Cardiac ventricle fibroblast (primary cell): ENCODE measurements around the gene RSPH4A. TPM values are rescaled to one million over a fixed set of nuclear protein-coding genes. Genes with fewer than 3 reads are reported as not detected.

ENCODE experiments used
- total RNA-seq: library from RNA; depleted of rRNA; stranded (reverse); fragments of >200 nt; gene quantifications from 2 replicates; pipeline ENCODE4 v1.2.3, GENCODE V29; 2015

RSPH4A gene
- total RNA-seq: not detected in 2 replicates

DNA sequence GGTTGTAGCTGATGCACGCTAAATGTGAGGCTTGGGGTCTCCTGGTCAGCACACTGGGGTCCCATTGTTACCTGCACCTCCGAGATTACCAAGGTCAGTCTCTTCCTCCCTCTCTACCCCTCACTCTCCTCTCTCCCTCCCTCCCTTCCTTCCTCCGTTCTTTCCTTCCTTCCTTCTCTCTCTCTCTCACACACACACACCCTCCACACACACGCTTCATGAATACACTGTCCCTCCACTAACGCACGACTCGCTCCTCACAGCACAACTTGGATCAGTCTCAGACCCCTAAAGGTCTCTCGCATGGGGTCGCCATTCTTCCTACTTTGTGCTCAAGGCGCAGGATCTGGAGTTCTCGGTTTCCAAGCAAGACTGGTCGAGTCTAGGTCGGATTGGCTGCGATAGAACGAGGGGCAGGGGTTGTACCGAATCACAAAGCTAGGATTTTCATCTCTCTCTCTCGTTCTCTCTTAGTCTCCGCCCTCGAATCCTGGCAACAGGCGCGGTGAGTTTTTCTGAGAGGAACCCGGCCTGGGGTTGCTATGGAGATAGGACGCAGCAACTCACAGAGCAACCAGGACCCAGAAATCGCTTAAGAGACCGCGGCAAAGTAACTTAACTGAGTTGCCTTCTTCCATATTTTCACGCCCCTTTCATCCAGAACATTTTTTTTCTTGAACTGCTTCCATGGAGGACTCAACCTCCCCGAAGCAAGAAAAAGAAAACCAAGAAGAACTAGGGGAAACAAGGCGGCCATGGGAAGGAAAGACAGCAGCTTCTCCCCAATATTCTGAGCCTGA is at the start of gene RSPH4A:
Gene RSPH4A (plus strand): TSS at position 543 of the 800 bp plus-strand sequence. CDS start 145 bp downstream, at position 688.

DNA sequence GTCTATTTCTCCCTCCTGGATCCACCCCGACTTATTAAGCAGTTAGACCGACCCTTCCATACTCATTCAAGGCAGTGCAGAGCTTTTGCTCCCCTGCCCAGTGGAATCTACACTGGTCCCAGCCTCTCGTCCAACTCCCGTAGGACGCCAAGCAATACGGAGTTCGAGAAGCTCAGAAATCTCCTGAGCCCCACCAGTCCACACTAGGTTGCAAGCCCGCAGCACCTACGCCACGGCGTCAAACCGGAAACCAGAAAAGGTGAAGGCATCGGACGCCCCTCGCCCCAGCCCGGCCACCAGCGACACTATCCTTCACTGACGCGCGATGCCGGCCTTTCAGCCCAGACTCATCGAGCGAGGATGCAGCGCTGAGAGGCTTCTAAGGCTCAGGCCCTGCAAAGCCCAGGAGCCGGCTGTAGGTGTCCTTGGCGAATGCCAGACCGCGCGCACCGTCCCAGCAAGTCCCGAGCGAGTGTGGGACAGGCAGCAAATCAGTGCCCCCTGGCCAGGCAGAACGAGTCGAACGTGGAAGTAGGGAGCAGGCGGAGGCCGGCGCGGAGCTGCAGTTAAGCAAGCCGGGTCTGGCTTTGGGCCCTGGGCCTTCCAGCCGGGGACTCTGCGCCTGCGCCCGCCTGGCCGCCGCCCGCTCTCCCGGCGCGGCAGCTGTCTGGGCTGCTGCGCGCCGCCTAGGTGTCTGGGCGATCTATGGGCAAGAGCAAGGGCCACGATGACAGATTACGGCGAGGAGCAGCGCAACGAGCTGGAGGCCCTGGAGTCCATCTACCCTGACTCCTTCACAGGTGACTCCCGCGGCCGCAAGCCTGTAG is 45.2 kb upstream of the RSPH4A start, which contains the start of gene RWDD1:
Gene RWDD1 (plus strand): TSS at position 649 of the 827 bp plus-strand sequence. CDS start 79 bp downstream, at position 728.

DNA sequence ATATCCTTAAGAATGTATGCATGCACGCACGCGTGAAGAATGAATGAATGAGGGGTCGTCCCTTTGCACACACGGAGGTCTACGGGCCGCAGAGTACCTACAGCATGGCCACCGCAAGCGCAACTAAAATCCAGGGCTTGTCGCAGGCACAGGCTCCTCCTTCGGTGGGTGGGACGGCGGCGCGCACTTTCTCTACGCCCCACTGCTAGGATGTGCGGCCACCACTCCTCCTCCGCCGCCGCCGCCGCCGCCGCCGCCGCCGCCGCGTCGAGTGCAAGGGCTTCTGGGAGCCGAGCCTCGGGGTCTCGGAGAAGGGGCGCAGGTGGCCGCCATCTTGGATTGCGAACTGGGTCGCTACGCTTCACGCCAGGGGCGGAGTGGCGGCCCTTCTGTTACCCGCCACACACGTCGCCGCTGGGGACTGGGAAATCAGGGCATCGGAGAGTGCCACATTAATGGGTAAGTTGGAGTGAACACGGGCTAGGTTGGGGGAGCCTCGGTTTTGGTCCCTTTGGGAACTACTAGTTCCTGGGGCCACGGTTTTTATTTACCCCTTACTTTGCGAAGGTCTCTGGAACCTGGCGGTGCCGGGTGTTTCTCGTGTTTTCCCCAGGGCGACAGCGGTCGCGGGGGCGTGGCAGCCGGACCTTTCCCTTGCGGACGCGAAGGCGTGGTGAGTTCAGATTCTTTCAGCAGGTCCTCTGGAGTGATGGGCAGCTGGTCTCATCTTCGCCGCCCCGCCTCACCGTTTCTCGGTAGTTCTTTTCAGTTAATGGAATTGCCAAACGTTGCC is 64.8 kb downstream of the RSPH4A start, which contains the start of gene KPNA5:
Gene KPNA5 (plus strand): TSS at position 332 of the 793 bp plus-strand sequence. CDS start 124 bp downstream, at position 456.

Other genes starting within 250 kb of the RSPH4A start
- 47.3 and 48.9 TPM in 2 replicates for gene DSE, start 245.5 kb upstream of the RSPH4A start, total RNA-seq
- 2.8 and 5.1 TPM in 2 replicates for gene CALHM6, start 155.1 kb upstream of the RSPH4A start, total RNA-seq
- 4.6 and 5.0 TPM in 2 replicates for gene CALHM5, start 104.8 kb upstream of the RSPH4A start, total RNA-seq
- gene TRAPPC3L, start 70.8 kb upstream of the RSPH4A start, total RNA-seq: 1.2 TPM in 1 of 2 replicates, not detected in the other
- gene CALHM4, start 62.7 kb upstream of the RSPH4A start, total RNA-seq: not detected in 2 replicates
- gene RWDD1, start 45.0 kb upstream of the RSPH4A start, total RNA-seq: 37.7 and 40.2 TPM in 2 replicates
- 4.0 and 7.6 TPM in 2 replicates for gene ZUP1, start 52.3 kb downstream of the RSPH4A start, total RNA-seq
- gene KPNA5, start 64.7 kb downstream of the RSPH4A start, total RNA-seq: 4.1 and 6.7 TPM in 2 replicates
- gene FAM162B, start 149.2 kb downstream of the RSPH4A start, total RNA-seq: 1.3 and 2.4 TPM in 2 replicates
- not detected in 2 replicates for gene GPRC6A, start 212.6 kb downstream of the RSPH4A start, total RNA-seq